HG02970 (cell line): ENCODE results near the gene GPATCH2.
"Not testable (repeated sequence)": the region's sequence is repeated elsewhere in the genome, so short reads cannot be mapped to it uniquely, and the experiment has no call there.

Source experiments
- ATAC-seq: cut with Tn5 transposase; IDR thresholded peaks from one replicate; pipeline ENCODE4 v1.9.1; 2021; ENCODE audit warnings: mild to moderate bottlenecking, moderate library complexity, moderate number of reproducible peaks; ENCODE audit not compliant: unreplicated experiment, low FRiP score

Gene GPATCH2

DNA sequence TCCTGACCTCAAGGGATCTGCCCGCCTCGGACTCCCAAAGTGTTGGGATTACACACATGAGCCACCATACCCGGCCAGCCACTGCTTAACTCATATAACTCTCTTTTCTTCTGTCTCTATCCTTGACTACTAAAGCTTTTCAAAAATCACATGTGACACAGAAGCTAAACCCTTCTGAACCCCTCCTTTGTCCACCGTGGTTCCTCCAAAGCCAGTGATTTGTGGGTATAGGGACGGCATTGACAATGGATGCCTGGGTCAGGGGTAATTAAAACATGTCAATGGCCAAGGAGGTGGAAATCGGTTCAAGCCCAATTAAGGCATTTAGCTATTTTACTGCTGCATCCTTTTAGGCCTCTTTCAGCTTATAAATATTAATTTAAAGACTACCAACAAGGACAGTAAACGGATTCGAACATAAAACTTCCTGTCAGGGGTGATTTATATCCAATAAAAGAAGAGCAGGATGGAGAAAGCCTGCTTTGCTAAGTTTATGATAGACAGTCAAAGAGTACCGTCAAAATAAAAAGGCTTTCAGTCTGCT, 242.3 kb downstream of the GPATCH2 start:
- no peak for ATAC-seq

GRCh38 chr1:217381773-217382172, 249.1 kb downstream of the GPATCH2 start:
- ATAC-seq = not testable (repeated sequence)

DNA sequence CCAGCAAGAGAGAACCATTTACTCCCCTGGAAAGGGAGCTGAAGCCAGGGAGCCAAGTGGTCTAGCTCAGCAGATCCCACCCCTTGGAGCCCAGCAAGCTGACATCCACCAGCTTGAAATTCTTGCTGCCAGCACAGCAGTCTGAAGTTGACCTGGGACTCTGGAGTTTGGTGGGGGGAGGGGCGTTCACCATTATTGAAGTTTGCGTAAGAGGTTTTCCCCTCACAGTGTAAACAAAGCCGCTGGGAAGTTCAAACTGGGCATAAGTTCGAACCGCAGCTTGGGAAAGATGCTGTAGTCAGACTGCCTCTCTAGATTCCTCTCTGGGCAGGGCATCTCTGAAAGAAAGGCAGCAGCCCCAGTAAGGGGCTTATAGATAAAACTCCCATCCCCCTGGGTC, 251.1 kb downstream of the GPATCH2 start:
- not testable (repeated sequence) for ATAC-seq

DNA sequence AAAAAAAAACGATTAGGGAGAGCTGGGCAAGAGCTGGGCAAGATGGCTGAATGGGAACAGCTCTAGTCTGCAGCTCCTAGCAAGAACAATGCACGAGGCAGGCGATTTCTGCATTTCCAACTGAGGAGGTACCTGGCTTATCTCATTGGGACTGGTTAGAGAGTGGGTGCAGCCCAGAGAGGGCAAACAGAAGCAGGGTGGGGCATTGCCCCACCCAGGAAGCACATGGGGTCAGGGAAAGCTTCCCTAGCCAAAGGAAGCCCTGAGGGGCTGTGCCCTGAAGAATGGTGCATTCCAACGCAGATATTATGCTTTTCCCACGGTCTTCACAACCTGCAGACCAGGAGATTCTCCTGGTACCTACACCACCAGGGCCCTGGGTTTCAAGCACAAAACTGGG, 251.6 kb downstream of the GPATCH2 start:
- ATAC-seq = no peak
